ENCODE measurements around the gene KIF5C.
A peak's percentile ranks its signal among the peaks of the same experiment; 100 is the strongest.

KIF5C gene

DNA sequence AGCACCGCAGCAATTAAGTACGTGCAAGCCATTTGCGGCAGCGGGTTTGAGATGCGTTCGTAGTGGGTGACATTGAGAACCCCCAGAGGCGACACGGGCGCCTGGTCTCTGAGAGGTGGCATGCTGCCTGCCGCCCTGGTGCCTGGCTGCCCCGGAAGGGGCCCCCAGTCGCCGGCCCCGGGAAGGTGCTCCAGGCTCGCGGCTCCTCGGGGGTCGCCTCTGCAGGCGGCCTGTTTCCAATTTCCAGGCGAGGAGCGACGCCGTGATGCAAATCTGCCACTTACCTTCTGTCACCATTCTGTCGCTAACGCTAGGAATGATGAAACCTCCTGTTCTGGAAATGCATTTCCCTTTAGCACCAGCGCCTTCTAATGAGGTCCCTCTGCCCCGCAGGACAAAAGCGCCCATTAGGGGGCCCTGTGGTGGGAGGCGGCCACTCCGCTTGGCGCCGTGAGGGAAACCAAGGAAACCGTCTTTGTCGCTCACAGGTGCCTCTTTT, 13.0 kb downstream of the KIF5C start:
- peak; percentile 29 for DNase-seq

DNA sequence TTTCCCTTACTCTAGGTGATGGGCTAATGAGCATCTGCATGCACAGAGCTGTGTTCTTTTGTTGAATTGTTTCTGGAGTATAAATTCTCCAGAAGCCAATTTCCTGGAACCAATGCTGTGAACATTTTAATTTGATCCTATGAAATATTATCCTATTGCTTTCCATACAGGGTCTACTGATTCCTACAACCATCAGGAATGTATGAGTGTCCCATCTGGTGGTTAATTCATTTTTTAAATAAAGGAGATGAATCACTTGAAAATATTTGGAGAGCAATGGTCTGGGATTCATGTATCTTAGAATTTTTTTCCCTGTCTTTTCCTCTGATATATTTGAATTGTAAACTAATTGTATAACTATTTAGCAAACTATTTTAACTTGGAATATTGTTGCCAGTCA, 14.0 kb downstream of the KIF5C start:
- no peak for DNase-seq

DNA sequence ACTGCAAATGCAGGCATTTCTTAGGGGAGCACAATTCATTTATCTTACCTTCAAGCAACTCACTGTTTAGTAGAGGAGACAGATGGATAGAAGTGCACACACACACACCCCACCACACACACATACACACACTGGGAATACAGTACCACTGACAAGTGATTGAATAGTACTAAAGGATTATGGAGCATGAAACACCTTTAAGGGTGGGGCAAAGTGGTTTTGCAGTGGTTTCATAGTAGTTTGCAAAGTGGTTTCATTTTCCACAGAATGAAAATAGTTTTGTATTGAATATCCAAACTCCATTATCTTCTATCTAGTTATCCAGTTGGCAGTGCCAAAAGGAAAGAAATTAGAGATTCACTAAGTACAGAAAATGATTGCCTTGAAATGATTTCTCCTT, 18.9 kb downstream of the KIF5C start:
- DNase-seq: no peak

- DNase-seq: no peak
These were observed 21.1 kb downstream of the KIF5C start for GRCh38 chr2:148896136-148896535.

- DNase-seq: no peak
These were observed 24.8 kb downstream of the KIF5C start for GRCh38 chr2:148899638-148900318.

DNA sequence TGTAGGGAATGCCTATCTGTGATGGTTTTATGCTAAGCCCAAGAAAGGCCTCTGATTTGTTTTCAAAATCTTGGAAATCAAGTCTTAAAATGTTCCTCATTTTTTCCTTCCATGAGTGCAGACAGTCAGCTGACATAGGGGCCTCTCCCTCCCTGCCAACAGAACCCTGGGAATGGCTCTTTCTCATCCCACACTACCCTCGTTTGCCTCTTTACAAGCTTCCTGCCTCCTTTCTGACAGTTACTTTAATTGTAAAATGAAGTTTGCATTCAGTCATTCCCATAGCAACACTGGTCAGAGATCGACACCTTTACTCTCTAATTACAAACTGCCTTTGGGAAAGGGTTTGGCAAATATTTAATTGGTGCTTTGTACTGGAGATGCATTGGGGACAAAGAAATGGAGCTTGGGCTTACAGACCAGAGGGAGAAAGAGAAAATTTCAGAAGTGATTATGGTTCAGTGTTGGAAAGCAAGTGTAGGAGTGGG, 25.4 kb downstream of the KIF5C start:
- DNase-seq: no peak

DNA sequence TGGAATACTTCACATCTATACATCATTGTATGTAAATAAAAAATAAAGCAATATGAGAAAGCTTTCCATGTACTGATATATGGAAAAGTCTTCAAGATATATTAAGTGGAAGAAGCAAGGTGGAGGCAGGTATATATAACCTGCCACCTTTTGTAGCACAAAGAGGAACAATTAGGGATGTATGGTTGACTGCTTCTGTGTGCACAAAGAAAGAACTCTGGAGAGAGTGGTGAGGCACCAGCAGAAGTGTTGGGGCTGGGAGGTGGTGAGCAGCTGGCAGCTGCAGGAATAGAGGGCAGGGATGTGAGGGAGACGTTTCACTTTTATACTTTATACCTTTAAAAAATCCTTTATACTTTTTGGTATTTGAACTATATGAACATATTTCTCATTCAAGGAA, 26.1 kb downstream of the KIF5C start:
- no peak for DNase-seq

DNA sequence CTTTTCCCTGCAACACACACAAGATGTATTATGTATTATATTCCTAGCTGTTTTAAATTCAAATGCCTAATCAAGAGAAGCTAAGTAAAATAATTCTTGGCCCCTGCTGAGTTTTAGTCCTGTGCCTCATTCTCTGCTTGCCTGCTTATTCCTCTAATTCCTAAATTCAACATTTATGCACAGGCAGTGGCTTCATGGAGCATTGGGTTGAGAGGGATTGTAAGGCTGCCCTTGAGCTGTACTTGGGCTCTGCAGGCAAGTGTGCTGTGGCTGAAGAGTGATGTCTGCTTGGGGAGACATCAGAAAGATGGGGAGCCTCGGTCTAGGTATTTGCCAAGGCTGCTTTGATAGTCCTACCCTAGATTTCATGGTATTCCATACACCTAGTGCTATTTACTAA, 27.8 kb downstream of the KIF5C start:
- DNase-seq: no peak

DNA sequence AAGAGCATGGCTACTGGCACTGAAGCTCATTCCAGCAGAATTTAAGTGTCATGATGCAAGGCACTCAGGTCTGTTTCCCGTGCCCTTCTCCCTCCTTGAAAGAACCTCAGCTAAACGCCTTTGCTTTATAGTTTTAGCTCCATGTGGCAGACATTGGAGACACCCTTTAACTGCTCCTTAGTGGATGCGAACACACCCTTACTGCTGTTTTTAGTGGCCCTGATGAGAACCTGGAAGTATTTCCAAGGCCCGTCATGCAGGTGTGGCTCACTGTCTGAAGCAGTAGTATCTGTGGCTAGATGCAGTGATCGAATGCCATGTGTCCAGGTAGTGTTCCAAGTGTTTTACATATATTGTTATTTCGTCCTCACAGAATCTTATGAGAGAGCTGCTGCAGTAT, 28.3 kb downstream of the KIF5C start:
- DNase-seq: no peak

DNA sequence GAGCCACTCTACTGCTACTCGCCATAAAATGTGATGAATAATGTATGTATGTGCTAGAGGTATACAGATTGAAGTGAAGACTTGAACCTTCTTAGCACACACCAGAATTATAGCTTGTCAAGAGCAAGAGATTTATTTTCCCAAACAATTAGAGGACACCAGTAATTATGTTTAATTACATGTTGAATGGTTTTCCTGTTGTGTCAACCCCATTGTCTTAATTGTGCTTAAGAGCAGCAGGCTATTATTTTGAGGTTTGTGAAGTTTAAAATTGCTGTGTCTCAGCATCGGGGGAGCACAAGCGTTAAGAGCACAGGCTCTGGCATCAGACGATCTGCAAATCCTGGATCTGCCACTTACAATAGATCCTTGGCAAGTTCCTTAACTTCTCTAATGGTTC, 29.0 kb downstream of the KIF5C start:
- no peak for DNase-seq

DNA sequence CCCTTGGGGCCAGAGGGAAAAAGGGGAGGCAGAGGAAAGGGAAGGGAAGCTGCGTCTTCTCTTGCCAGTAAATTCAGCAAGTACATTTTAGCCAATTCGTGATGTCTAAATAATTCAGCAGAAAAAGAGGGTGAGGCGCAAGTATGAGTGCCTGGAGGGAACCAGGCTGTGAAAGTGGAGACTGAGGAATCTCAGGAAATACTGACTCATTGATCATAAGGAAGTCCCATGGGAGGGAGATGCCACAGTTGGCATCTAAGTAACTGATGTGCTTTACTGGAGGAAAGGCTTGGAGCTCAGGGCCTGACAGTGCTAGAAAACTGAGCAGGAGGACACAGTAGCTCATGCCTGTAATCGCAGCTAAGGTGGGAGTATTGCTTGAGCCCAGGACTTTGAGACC, 31.1 kb downstream of the KIF5C start:
- DNase-seq: no peak

GRCh38 chr2:148907085-148907785, 32.2 kb downstream of the KIF5C start:
- no peak for DNase-seq

DNA sequence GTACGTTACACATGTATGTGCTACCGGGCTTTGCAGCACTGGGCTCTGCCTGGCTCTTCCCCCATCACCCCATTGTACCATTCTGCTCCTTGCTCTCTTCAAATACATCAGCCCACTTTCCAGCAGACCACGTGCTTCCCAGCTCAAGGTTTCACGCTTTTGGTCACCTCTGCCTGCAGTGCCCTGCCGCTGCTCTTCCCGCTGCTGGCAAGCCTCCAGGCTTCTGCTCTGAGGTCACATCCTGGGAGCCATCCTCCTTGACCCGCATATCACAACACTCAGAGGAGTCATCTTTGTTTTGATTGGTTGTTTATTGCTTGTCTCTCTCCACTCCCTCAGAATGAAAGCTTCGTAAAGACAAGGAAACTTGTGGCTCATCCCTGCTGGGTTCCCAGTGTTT, 34.1 kb downstream of the KIF5C start:
- DNase-seq: no peak

GRCh38 chr2:148913061-148913460, 38.0 kb downstream of the KIF5C start:
- no peak for DNase-seq

DNA sequence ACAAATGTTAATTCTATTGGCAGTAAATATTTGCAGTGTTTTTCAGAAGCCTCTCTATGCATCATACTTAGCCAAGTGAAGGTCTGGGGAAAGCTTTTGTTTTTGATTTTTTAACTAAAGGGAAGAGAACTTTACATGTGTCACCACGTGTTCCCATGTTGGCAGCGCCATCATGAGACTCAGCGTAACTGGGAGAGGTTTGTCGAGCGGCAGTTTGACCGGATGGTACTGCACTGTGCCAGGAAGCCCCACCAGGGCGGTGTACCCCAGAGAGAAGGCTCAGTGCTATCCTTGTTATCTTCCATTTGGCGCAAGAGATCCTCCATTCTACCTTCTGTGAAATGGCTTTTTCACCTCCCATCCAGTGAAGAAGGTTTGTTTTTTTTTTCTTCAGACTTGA, 38.5 kb downstream of the KIF5C start:
- no peak for DNase-seq

DNA sequence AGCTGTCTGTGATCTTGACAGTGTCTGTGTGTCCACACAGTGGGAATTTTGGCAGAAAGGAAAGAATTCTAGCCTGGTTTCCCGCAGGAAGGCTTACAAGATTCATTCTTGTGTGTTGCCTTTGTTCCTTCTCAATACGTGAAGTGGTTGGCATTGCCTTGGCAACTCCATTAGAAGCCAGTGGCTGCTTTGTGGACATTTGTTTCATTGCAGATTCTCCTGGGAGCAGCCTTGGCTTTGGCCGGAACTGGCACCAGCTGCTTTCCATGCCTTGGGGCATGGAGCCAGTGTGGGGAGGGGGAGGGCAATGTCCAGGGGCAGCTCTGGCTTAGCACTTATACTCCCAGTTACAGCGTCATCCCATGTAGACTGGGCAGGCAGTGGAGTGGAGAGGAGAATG, 39.4 kb downstream of the KIF5C start:
- no peak for DNase-seq

DNA sequence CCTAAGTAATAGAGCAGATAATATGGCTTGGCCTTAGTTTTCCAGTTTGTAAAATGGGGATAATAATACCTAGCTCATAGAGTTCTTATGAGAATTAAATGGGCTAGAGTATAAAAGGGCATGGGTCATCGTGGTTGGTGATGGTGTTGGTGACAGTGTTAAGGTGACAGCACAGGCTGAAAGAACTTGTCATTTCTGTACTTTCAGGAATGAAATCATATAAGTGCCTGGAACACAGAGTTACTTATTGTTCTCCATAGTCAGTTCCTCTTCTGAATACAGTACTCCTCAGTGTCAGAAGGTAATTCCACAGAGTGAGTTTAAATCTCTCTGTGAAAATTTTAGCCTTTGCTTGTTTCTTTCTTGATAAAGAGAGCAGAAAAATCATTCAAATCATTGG, 42.4 kb downstream of the KIF5C start:
- no peak for DNase-seq

DNA sequence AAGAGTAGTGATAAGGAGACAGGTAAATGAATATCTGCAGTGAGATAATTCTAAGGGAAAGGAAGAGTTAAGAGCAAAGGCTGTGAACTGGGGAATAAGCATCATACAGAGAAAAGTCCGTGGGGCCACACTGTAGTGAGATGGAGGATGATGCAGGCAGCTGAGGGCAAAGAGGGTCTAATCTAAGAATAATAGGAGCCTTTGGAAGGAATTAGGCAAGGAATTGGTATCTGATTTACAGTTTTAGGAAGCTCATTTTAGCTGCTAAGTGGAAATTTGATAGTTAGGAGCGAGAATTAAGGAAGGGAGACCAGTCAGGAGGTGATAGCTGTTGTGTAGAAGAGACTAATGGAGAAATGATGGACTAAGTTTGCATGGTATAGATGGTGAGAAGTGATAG, 43.5 kb downstream of the KIF5C start:
- DNase-seq: no peak

GRCh38 chr2:148920559-148920958, 45.5 kb downstream of the KIF5C start:
- DNase-seq: no peak

GRCh38 chr2:148922062-148922461, 47.0 kb downstream of the KIF5C start:
- no peak for DNase-seq

DNA sequence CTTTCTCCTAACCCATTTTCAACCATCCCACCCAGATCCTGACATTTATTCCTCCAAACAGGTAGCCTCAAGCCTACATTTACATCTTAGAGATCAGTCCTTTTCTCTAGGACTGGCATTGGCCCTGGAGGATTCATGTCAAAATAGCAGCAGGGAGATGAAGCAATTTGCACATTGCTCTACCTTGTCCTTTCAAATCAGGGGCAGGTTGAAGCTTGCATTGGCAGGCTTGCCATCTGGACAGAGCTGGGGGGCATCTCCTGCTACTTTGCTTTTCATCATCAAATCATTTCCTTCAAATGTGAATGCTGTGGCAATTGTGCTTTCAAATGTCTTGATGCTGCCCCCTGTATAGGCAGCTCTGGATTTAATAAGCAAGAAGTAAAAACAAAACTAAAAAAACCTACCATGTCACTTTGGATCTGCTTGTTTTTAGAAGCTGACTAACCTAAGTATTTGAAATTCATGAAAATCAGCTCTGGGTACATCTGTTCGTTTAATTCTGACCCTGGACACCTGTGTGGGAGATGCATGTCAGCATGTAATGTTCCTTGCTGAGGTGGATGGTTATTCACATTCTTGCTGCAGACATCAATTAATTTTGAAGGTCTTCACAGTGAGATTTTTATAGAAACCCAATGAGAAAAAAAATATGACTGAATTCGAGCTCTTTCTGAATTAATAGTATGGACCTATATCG, 47.9 kb downstream of the KIF5C start:
- no peak for DNase-seq

DNA sequence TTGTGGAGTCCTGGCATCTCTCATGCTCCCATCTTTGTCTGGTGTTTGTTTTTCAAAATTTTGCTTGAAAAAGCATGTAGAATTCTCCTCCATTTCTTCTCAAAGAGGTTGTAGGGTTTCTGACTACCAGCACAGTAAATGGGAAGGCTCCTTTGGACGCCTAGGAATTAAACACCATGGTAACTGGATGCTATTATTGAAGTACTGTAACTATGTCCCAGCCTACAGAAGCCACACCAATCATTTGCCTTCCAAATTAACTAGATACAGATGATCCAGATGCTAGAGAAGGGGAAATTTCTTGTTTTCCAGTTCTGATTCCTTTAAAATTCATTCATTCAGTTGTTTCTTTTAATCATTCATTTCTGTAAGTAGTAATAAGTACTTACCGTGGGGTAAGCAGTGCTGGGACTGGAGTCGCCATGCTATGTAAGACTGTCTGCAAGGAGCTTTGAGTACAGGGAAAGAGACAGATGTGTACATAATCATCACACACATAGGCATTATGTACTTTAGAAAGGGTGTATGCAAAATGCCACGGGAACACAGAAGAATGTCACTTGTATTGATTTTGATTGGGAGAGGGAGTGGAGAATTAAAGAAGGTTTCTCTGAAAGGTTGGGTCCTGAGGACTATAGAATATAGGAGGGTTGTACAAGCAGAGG, 49.6 kb downstream of the KIF5C start:
- DNase-seq: no peak

DNA sequence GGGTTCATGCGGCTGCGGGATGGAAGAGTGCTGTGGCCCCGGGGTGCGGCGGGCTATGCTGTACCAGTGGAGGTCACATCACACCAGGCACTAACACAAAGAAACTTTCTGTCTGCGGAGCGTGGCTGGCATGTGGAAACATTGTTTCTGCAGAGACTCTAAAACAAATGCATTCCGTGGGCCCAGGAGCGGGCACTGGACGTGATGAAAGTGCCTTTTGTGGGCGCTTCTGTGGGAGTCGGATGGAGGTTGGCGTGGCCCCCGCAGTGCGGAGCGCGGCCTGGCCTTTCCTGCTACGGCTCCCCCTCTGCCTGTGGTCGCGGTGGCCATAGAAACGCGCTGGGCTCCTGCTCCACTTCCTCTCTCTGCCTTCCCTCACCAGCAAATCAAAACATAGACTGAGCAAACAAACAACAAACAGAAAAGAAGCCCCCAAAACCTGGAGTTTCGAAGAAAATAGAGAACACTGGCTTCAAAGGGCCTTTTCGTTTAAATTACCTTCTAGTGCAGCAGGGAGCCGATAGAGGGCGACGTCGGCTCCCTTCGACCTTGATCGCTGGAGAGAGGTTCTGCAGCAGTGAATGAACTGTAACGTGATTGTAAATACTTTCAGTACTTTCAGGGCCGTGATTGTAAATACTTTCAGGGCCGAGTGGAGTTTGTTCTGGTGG, 51.4 kb downstream of the KIF5C start:
- DNase-seq: peak; percentile 61

Data from activated T-cell treated with anti-CD3 and anti-CD28 coated beads, Interleukin-2, amount 50 U/mL, for 1 hour (primary cell).